GM19438 (cell line): ENCODE data around the gene GRAMD4.

Experiments
- ATAC-seq: cut with Tn5 transposase; IDR thresholded peaks from one replicate; pipeline ENCODE4 v1.9.1; 2021; ENCODE audit warnings: low read depth; ENCODE audit not compliant: unreplicated experiment

The GRAMD4 gene

DNA sequence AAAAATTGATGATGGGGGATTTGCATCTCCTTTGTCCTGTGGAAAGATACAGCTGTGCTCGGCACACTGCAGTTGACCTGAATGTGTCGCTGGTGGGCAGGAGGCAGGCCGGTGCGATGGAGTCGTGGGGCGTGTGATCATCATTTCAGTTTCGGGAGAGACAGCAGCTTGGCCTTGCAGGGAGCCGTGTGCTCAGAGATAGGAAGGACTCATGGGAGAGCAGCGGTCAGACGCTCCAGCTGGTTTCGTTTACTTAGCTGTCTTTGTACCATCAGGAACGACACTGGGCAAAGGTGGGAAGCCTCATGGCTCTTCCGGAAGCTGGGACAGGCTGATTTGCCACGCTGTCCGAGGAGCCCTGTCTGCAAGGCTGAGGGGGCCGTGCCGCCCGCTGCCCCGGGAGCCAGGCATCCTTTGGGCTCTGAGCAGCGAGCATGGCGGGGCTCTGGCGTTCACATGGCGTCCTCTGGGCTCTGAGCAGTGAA is 32.7 kb downstream of the GRAMD4 start:
- ATAC-seq = no peak

GRCh38 chr22:46653596-46653995 is 33.4 kb downstream of the GRAMD4 start:
- ATAC-seq = no peak

GRCh38 chr22:46654426-46654825 is 34.2 kb downstream of the GRAMD4 start:
- ATAC-seq = no peak

- no peak for ATAC-seq
Observed at GRCh38 chr22:46654927-46655595, 34.9 kb downstream of the GRAMD4 start.

DNA sequence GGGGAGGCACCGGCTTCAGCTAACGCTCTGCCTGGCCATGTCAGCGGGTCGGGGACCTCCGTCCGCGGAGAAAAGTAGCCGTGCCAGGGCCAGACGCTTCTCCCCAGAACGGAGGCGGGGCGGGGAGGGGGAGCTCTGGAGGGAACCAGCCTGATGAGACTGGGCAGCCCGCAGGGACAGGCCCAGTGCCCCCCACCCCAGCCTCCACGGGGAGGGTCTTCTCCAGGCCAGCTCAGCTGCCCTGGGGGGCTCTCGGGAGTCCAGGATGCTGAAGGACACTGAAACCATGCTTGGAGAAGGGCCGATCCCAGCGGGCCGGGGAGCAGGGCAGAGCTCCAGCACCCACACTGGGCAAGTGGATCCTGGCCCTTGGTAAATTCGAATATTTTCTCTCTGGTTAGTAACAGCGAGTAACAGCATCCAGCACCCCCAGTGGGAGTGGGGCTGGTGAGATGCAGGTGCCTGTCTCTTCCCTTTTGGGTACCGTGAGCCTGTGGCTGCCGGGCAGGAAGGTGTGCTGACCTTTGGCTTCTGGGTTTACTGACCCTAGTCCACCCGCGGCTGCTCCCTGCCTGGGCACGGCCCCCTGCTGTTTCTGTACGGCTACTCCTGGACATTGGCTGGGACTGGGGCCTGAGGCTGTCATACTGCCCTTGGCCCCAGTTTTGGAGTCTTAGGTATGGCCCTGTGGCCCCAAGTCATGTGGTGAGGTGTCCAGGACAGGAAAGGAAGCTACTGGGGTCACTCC is 35.8 kb downstream of the GRAMD4 start:
- ATAC-seq = no peak

GRCh38 chr22:46656856-46657654 is 36.9 kb downstream of the GRAMD4 start:
- no peak for ATAC-seq

DNA sequence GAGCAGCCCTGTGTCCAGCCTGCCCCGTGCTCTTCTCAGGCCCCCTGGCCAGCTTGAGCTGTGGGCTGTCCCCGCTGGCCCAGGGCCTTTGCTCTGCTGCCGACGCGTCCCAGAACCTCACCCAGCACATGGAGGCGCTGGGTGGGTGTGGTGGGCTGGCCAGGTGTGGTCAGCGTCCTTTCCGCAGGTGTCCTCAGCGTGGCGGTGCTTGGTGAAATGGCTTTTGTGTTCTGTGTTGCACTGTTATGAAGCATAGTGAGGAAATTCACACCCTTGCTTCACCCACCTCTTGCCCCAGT is 37.4 kb downstream of the GRAMD4 start:
- no peak for ATAC-seq

DNA sequence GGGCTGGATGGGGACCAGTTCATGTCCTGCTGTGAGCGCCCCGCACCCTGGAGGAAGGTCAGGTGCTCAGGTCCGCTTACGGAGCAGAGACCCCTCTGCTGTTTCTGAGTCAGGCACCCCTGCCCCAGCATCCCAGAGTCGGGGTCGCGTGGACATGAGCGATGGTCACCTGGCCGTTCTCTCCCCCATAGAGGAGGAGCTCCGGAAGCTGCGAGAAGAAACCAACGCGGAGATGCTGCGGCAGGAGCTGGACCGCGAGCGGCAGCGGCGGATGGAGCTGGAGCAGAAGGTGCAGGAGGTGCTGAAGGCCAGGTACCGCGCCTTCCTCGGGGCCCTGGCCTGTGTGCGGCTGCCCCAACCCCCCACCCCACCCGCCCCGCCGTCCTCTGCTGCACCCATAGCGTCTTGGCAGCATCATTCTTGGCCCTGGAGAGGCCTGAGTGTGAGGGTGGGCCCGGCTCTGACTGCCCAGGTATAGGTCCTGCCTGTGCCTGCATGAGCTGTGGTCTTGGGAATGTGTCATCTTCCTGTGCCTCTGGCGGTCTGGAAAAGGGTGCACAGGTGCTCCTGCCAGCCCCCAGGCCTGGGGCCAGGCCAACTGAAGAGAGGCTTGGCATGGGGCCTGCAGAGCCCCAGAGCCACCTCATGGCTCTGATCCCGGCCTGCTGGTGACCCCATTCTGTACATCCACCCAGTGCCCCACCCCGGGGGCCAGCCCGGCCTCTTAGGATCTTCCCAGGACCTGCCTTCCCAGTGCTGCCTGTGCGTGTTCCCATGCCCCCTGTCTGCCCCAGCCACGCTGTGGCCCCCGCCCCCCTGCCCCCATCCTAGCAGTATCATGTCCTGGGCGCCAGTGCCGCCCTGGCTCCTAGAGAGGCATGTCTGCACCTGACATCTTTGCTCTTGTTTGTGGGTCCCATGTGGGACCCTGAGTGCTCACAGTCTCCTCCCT is 38.1 kb downstream of the GRAMD4 start:
- no peak for ATAC-seq

- ATAC-seq = no peak
Observed at GRCh38 chr22:46659059-46659790, 39.0 kb downstream of the GRAMD4 start.

DNA sequence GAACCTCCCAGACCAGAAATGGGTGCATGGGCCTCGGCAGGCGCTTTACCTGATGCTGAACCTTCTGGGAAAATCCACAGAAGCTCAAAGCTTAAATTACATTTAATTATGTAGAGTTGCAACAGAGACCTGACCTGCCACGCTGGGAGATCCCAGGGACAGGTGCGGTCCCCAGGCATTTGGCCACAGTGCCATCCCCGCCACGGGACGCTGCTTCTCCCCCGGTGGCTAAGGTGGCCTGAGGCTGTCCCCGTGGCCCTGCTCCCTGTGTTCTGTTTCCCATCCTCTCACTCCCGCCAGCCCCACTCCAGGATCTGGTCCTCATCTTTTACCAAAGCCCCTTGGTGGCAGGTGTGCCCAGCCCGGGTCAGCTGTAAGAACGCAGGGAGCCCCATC is 39.6 kb downstream of the GRAMD4 start:
- no peak for ATAC-seq

DNA sequence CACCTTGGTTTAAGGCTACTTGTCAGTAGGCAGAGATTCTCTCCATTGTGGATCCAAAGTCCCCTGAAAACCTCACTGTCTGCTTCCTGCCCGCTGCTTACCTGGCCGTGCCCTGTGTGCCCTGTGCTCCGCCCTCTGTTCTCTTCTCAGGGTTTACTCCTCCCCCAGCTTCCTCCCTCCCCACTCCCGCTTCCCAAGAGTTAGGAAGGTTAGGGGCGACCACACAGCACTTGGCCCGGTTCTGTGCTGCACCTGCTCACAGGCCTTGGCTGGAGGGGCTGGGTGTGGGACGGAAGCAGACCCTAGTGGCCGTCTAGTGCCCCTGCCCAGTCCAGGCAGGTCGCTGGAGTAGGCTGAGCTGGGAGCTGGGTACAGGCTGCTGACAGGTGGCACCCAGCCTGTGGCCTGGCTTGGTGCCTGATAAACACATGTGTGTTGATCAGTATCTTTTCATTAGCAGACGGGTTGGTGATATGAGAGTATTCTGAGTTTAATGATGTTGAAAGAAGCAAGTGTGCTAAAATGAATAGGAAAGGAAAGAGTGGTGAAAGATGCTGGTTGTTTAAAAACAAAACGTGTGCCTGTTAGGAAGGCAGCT is 40.5 kb downstream of the GRAMD4 start:
- no peak for ATAC-seq

DNA sequence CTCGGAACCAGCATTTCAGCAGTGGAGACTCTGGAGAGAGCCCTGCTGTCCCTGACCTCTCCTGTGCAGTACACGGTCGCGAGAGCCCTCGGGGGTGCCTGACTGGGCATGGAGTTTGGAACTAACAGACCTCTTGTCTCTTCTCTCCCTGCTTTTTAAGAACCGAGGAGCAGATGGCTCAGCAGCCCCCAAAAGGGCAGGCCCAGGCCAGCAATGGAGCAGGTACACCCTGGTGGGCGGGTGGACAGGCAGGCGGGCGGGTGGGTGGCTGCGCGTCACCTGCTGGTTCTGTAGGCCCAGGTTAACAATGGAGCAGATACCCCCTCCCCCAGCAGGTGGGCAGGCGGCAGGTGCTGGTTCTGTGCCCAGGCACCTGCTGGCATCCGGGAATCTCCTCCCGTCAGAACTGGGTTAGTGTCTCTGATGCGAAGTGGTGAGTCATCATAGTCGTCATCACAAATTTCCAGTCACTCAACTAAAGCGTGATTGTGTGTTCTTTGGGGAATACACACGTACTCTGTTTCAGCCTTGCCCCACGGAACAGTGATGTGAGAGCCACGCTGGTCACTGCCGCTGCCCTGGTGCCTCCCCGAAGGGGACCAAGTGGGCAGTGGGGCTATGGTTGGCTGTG is 41.1 kb downstream of the GRAMD4 start:
- ATAC-seq = no peak

GRCh38 chr22:46662226-46662625 is 42.0 kb downstream of the GRAMD4 start:
- no peak for ATAC-seq

GRCh38 chr22:46663001-46663400 is 42.8 kb downstream of the GRAMD4 start:
- ATAC-seq = no peak

DNA sequence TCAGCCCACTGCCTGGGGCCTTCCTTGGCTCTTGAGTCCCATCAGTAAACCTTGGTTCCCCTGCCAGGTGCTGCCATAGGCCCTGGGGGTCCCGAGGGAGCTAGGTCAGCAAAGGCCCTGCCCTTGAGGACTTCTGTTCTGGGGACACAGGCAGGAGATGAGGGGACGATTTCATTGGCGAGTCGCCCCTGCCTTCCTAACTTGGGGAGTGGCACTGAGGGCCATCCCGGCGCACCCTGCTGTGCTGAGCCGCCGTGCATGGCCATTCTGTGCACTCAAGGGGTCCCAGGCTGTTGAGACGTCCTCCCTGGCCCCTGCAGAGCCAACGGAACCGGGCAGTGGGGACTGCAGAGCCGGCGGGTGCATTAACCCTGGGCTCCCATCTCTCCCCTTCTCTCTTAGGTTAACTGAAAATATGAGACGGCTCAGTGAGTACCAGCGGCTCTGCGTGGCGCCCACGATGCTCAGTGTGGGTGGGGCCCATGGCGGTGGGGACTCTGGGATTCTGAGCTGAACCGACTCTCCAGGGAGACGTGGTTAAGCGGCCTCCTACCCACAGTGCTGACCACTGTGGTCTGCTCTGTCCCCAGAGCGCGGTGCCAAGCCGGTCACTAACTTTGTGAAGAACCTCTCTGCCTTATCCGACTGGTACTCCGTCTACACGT is 43.4 kb downstream of the GRAMD4 start:
- no peak for ATAC-seq

GRCh38 chr22:46664301-46664855 is 44.2 kb downstream of the GRAMD4 start:
- ATAC-seq = no peak

DNA sequence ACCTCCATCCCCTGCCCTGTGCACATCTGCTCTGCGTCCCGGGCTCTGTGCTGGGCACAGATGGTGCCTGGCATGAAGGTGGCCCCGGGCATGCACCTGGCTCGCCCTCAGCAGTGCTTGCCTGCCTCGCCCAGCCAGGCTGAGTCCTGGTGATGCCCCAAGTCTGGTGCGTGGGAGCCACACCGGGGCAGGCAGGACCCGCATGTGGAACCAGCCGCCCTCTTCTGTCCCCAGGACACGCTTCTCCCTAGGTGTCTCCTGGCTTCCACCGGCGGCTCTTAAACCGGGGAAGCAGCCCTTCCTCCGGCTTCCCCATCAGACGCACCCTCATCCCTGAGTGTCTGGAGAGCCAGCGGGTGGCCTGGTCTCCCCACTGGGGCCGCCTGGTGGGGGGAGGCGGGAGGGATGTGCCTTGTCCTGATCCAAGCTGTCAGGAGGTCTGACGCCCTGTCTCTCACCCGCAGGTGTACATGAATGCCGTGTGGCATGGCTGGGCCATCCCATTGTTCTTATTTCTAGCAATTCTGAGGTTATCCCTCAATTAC is 45.0 kb downstream of the GRAMD4 start:
- no peak for ATAC-seq

DNA sequence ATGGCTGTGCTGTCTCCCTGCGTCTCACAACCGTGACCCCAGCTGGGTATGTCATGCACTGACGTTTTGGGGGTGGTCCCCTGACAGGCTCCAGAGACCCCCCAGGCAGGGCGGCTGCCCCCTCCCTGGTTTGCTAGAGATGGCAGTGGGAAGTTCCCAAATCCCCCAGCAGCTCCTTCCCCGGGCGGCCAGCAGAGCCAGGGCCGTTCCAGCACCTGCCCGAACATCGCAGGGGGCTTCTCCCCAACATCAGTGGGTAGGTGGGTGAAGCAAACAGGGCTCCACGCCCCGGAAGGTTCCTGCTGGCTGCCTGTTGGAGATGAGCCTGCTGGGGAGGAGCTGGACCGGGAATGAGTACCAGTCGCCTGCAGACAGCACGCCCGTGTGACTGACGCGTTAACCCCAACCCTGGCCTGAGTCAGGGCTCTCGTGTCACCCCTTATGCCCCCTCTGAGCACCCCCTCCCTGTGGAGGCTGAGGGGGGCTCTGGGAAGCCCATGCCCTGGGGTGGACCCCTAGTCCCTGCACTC is 45.6 kb downstream of the GRAMD4 start:
- no peak for ATAC-seq
